ENCODE measurements around the gene CABP2. TPM values are rescaled to one million over a fixed set of nuclear protein-coding genes. Genes with fewer than 3 reads are reported as not detected.
"Not testable (repeated sequence)": the region's sequence is repeated elsewhere in the genome, so short reads cannot be mapped to it uniquely, and the experiment has no call there.

The CABP2 gene
- polyA plus RNA-seq, 1 of the 3 experiments (the other 2 are of a cell fraction), result not detected

DNA sequence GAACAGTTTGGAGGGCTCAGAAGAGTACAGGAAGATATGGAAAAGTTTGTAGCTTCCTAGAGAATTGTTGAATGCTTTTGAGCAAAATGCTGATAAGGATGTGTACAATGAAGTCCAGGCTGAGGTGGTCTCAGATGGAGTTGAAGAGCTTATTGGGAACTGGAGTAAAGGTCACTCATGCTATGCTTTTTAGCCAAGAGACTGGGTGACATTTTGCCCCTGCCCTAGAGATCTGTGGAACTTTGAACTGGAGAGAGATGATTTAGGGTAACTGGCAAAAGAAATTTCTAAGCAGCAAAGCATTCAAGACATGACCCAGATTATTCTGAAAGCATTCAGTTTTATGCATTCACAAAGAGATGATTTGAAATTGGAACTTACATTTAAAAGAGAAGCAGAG lies 27.9 kb upstream of the CABP2 start:
- Histone ChIP-seq H3K9ac (no peak overlapping the region), H3K9me2 (no peaks in the 10 kb centered on the region), H3K27me3 (ENCODE audit: insufficient read depth) (no peaks in the 10 kb centered on the region), H4K20me1 (ENCODE audit: insufficient read depth) (no peaks in the 10 kb centered on the region), H3K4me1 (ENCODE audit: control insufficient read depth in 1 of 2, insufficient read depth in 2 of 2, low read depth in 1 of 2, low read length in 1 of 2) (no peaks in the 10 kb centered on the region), H3K4me2 (no peak overlapping the region), H3F3A (replicated peaks; ENCODE audit: insufficient read depth) (no peaks in the 10 kb centered on the region), H3K9me3 (no peaks in the 10 kb centered on the region), H3K27ac (ENCODE audit: low read depth in 2 of 2, low read length in 1 of 2) (no peak overlapping the region), H3K79me2 (ENCODE audit: insufficient read depth) (no peaks in the 10 kb centered on the region), H2AFZ (ENCODE audit: low read depth) (no peak overlapping the region), H3K36me3 (replicated peaks in 1 of 2; ENCODE audit: control insufficient read depth in 1 of 2, insufficient read depth in 2 of 2, low read length in 1 of 2) (no peaks in the 10 kb centered on the region), H3K4me3 (ENCODE audit: low read depth in 2 of 2, low read length in 1 of 2) (no peak overlapping the region)
- TF ChIP-seq SMC3 (IDR thresholded peaks at IDR 0.05; ENCODE audit: low read depth, low read length) (no peak), GABPA (IDR thresholded peaks at IDR 0.05; ENCODE audit: low read depth) (no peak), NRF1 (IDR thresholded peaks at IDR 0.05; ENCODE audit: low read depth, low read length) (no peak), POLR2AphosphoS5 (IDR thresholded peaks at IDR 0.05; ENCODE audit: low read depth, low read length) (no peak)
- TF ChIP-seq, protein P1, sequence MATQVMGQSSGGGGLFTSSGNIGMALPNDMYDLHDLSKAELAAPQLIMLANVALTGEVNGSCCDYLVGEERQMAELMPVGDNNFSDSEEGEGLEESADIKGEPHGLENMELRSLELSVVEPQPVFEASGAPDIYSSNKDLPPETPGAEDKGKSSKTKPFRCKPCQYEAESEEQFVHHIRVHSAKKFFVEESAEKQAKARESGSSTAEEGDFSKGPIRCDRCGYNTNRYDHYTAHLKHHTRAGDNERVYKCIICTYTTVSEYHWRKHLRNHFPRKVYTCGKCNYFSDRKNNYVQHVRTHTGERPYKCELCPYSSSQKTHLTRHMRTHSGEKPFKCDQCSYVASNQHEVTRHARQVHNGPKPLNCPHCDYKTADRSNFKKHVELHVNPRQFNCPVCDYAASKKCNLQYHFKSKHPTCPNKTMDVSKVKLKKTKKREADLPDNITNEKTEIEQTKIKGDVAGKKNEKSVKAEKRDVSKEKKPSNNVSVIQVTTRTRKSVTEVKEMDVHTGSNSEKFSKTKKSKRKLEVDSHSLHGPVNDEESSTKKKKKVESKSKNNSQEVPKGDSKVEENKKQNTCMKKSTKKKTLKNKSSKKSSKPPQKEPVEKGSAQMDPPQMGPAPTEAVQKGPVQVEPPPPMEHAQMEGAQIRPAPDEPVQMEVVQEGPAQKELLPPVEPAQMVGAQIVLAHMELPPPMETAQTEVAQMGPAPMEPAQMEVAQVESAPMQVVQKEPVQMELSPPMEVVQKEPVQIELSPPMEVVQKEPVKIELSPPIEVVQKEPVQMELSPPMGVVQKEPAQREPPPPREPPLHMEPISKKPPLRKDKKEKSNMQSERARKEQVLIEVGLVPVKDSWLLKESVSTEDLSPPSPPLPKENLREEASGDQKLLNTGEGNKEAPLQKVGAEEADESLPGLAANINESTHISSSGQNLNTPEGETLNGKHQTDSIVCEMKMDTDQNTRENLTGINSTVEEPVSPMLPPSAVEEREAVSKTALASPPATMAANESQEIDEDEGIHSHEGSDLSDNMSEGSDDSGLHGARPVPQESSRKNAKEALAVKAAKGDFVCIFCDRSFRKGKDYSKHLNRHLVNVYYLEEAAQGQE (IDR thresholded peaks at IDR 0.05; ENCODE audit: low read depth, low read length), result no peak
- DNase-seq, result no peak
- ChIA-PET CTCF (interaction anchor here (0.9 kb wide), 1 partner anchor 18 kb away, joined by 3 read pairs; no protein-coding TSS in a partner anchor), POLR2A (no interaction called here)

DNA sequence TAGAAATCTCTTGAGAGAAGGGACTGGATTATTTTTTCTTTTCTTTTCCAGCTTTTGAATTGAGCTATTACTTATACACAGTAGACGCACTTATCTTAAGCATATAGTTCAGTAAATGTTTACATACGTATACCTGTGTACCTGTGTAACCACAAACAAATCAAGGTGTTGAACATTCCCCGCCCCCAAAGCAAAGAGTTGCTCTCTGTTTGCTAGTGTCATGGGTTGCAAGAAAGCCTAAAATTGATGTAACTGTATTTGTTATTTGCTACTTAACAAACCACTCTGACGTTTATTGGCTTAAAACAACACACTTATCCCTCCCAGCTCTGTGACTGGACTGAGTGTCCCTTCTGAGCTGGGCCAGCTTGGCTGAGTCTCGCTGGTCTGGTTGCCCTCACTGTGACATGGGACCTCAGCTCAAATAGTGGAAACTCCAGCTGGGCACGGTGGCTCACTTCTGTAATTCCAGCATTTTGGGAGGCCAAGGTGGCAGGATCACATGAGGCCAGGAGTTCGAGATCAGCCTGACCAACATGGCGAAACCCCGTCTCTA lies 25.4 kb upstream of the CABP2 start:
- DNase-seq, result no peak
- H3K79me2 ChIP-seq (ENCODE audit: insufficient read depth), result no peaks in the 10 kb centered on the region
- WGBS (ENCODE audit: low lambda C conversion rate), result 67% methylated on average over 9 of the region's 9 CpGs
- H3K27me3 ChIP-seq (ENCODE audit: insufficient read depth), result no peaks in the 10 kb centered on the region
- H3K27ac ChIP-seq (ENCODE audit: low read depth in 2 of 2, low read length in 1 of 2), result no peak overlapping the region
- H3K4me1 ChIP-seq (ENCODE audit: control insufficient read depth in 1 of 2, insufficient read depth in 2 of 2, low read depth in 1 of 2, low read length in 1 of 2), result no peaks in the 10 kb centered on the region
- CTCF ChIA-PET, result interaction anchor here (1.1 to 1.9 kb wide), 2 partner anchors 12 to 24 kb away, joined by 3 to 5 read pairs; no protein-coding TSS in a partner anchor
- no peaks in the 10 kb centered on the region for H3F3A ChIP-seq (replicated peaks; ENCODE audit: insufficient read depth)
- TF ChIP-seq GABPA (IDR thresholded peaks at IDR 0.05; ENCODE audit: low read depth) (no peak), GATA2 (CRISPR knock-in tag; IDR thresholded peaks at IDR 0.05) (no peak), ELF1 (IDR thresholded peaks at IDR 0.05) (no peak), TAF1 (IDR thresholded peaks at IDR 0.05; ENCODE audit: borderline replicate concordance, low read depth, low read length) (no peak), CHD2 (IDR thresholded peaks at IDR 0.05; ENCODE audit: low read length, partially characterized antibody) (no peak), NFIC (IDR thresholded peaks at IDR 0.05; ENCODE audit: borderline replicate concordance) (no peak)
- TF ChIP-seq, protein P2, sequence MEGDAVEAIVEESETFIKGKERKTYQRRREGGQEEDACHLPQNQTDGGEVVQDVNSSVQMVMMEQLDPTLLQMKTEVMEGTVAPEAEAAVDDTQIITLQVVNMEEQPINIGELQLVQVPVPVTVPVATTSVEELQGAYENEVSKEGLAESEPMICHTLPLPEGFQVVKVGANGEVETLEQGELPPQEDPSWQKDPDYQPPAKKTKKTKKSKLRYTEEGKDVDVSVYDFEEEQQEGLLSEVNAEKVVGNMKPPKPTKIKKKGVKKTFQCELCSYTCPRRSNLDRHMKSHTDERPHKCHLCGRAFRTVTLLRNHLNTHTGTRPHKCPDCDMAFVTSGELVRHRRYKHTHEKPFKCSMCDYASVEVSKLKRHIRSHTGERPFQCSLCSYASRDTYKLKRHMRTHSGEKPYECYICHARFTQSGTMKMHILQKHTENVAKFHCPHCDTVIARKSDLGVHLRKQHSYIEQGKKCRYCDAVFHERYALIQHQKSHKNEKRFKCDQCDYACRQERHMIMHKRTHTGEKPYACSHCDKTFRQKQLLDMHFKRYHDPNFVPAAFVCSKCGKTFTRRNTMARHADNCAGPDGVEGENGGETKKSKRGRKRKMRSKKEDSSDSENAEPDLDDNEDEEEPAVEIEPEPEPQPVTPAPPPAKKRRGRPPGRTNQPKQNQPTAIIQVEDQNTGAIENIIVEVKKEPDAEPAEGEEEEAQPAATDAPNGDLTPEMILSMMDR (IDR thresholded peaks at IDR 0.05), result no peak
- no peak overlapping the region for H3K4me3 ChIP-seq (ENCODE audit: low read depth in 2 of 2, low read length in 1 of 2)
- no peaks in the 10 kb centered on the region for H3K9me3 ChIP-seq
- no peak overlapping the region for H3K4me2 ChIP-seq
- no peak overlapping the region for H3K9ac ChIP-seq
- no peak overlapping the region for H2AFZ ChIP-seq (ENCODE audit: low read depth)
- POLR2A ChIA-PET, result no interaction called here
- no peaks in the 10 kb centered on the region for H4K20me1 ChIP-seq (ENCODE audit: insufficient read depth)
- H3K36me3 ChIP-seq (replicated peaks in 1 of 2; ENCODE audit: control insufficient read depth in 1 of 2, insufficient read depth in 2 of 2, low read length in 1 of 2), result no peaks in the 10 kb centered on the region
- H3K9me2 ChIP-seq, result no peaks in the 10 kb centered on the region

DNA sequence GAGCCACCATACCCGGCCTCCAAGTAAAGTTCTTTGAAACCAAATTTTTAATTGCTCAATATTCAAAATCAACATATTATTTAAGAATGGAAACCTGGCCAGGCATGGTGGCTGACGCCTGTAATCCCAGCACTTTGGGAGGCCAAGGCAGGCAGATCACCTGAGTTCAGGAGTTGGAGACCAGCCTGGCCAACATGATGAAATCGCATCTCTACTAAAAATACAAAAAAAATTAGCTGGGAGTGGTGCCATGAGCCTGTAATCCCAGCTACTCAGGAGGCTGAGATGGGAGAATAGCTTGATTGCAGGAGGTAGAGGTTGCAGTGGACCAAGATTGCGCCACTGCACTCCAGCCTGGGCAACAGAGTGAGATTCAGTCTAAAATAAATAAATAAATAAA lies 24.9 kb upstream of the CABP2 start:
- DNase-seq; H3K9ac ChIP-seq; H3K9me3 ChIP-seq; POLR2A ChIA-PET; H3K27me3 ChIP-seq (ENCODE audit: insufficient read depth); H3K27ac ChIP-seq (ENCODE audit: low read depth in 2 of 2, low read length in 1 of 2); H3K4me1 ChIP-seq (ENCODE audit: control insufficient read depth in 1 of 2, insufficient read depth in 2 of 2, low read depth in 1 of 2, low read length in 1 of 2); H3K79me2 ChIP-seq (ENCODE audit: insufficient read depth); H3F3A ChIP-seq (replicated peaks; ENCODE audit: insufficient read depth); H2AFZ ChIP-seq (ENCODE audit: low read depth); H3K4me3 ChIP-seq (ENCODE audit: low read depth in 2 of 2, low read length in 1 of 2); H3K4me2 ChIP-seq; H4K20me1 ChIP-seq (ENCODE audit: insufficient read depth); H3K9me2 ChIP-seq; H3K36me3 ChIP-seq (replicated peaks in 1 of 2; ENCODE audit: control insufficient read depth in 1 of 2, insufficient read depth in 2 of 2, low read length in 1 of 2): not testable (repeated sequence)
- 68% methylated on average over 4 of the region's 4 CpGs for WGBS (ENCODE audit: low lambda C conversion rate)
- CTCF ChIA-PET, result interaction anchor here (1.1 kb wide), 1 partner anchor 13 kb away, joined by 3 read pairs; no protein-coding TSS in a partner anchor
